ENCODE measurements around the gene NPAS4. TPM values are rescaled to one million over a fixed set of nuclear protein-coding genes. Genes with fewer than 3 reads are reported as not detected.
"Not testable (repeated sequence)": the region's sequence is repeated elsewhere in the genome, so short reads cannot be mapped to it uniquely, and the experiment has no call there.

NPAS4 gene
- total RNA-seq, 1 donor from 2014 or later: 1.1 TPM

DNA sequence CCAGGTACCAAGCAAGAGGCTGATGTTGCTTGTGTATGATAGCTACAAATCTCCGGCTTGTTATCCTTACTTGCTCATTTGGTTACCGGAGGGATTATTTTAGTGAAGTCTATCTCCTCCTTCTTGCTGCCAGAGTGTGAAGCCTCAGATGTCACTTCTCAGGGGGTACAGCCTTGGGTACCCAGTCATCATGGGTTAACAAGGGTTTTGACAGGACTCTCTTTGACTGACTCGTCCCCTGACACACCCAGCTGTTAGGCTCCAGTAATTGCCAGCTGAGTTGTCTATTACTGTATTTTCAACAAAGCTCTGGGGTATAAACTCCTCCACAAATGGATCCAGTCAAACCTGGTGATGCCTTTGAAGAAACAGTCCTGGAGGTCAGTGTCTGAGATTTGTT is 34.0 kb downstream of the NPAS4 start:
- Mint-ChIP-seq H3K9me3 (peaks cover 3% of the 10 kb centered on the region), H3K4me3 (no peak overlapping the region), H3K27ac (no peak overlapping the region), H3K27me3 (ENCODE audit: low read depth) (peaks cover 10% of the 10 kb centered on the region), H3K4me1 (peaks cover 13% of the 10 kb centered on the region), H3K36me3 (no peaks in the 10 kb centered on the region)
- DNase-seq (ENCODE audit: low spot score in 2 of 2, unreplicated experiment in 2 of 2): no peak
- TF ChIP-seq CTCF (IDR thresholded peaks at IDR 0.05; ENCODE audit: unreplicated experiment): no peak

- Mint-ChIP-seq H3K4me3 (no peak overlapping the region), H3K27me3 (ENCODE audit: low read depth) (peaks cover 2% of the 10 kb centered on the region), H3K36me3 (no peaks in the 10 kb centered on the region), H3K9me3 (peaks cover 4% of the 10 kb centered on the region), H3K27ac (no peak overlapping the region), H3K4me1 (peaks cover 13% of the 10 kb centered on the region)
- TF ChIP-seq CTCF (IDR thresholded peaks at IDR 0.05; ENCODE audit: unreplicated experiment): no peak
- no peak for DNase-seq (ENCODE audit: low spot score in 2 of 2, unreplicated experiment in 2 of 2)
These were observed 37.0 kb downstream of the NPAS4 start for GRCh38 chr11:66457826-66458225.

GRCh38 chr11:66459138-66459778 is 38.4 kb downstream of the NPAS4 start:
- H3K27ac Mint-ChIP-seq: no peak overlapping the region
- DNase-seq (ENCODE audit: low spot score in 2 of 2, unreplicated experiment in 2 of 2): no peak
- no peak for TF ChIP-seq CTCF (IDR thresholded peaks at IDR 0.05; ENCODE audit: unreplicated experiment)
- no peak overlapping the region for H3K4me3 Mint-ChIP-seq
- H3K4me1 Mint-ChIP-seq: peaks cover 7% of the 10 kb centered on the region
- peaks cover 13% of the 10 kb centered on the region for H3K9me3 Mint-ChIP-seq
- H3K27me3 Mint-ChIP-seq (ENCODE audit: low read depth): peaks cover 2% of the 10 kb centered on the region
- H3K36me3 Mint-ChIP-seq: no peaks in the 10 kb centered on the region

GRCh38 chr11:66462010-66462409 is 41.2 kb downstream of the NPAS4 start:
- no peaks in the 10 kb centered on the region for H3K4me1 Mint-ChIP-seq
- no peak for TF ChIP-seq CTCF (IDR thresholded peaks at IDR 0.05; ENCODE audit: unreplicated experiment)
- no peak for DNase-seq (ENCODE audit: low spot score in 2 of 2, unreplicated experiment in 2 of 2)
- H3K9me3 Mint-ChIP-seq: peaks cover 13% of the 10 kb centered on the region
- no peaks in the 10 kb centered on the region for H3K36me3 Mint-ChIP-seq
- no peak overlapping the region for H3K27ac Mint-ChIP-seq
- no peaks in the 10 kb centered on the region for H3K27me3 Mint-ChIP-seq (ENCODE audit: low read depth)
- H3K4me3 Mint-ChIP-seq: no peak overlapping the region

DNA sequence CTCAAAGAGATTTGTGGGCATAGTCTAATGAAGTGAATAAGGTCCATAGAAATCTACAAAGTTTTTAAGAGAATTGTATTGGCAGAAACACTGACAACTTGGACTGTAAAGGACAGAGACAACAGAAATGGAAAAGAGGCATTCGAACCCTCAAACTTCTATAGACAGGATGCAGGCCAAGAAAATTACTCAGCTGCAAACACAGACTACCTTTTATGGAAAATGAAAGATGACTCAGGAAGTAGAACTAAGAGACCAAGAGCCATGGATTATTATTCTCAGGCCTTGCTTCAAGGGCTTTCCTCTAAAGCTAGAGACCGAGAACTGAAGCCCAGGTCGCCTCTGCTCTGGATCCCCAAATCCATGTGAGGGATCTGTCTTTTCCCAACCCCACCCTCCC is 42.1 kb downstream of the NPAS4 start:
- no peak for TF ChIP-seq CTCF (IDR thresholded peaks at IDR 0.05; ENCODE audit: unreplicated experiment)
- no peaks in the 10 kb centered on the region for H3K27me3 Mint-ChIP-seq (ENCODE audit: low read depth)
- peaks cover 13% of the 10 kb centered on the region for H3K9me3 Mint-ChIP-seq

DNA sequence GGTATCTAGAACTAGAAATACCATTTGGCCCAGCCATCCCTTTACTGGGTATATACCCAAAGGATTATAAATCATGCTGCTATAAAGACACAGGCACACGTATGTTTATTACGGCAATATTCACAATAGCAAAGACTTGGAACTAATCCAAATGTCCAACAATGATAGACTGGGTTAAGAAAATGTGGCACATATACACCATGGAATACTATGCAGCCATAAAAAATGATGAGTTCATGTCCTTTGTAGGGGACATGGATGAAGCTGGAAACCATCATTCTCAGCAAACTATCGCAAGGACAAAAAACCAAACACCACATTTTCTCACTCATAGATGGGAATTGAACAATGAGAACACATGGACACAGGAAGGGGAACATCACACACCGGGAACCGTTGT is 43.3 kb downstream of the NPAS4 start:
- peaks cover 13% of the 10 kb centered on the region for H3K9me3 Mint-ChIP-seq
- DNase-seq (ENCODE audit: low spot score in 2 of 2, unreplicated experiment in 2 of 2); H3K4me1 Mint-ChIP-seq; H3K27ac Mint-ChIP-seq; H3K36me3 Mint-ChIP-seq; H3K4me3 Mint-ChIP-seq; H3K27me3 Mint-ChIP-seq (ENCODE audit: low read depth): not testable (repeated sequence)

More for the DNA sequence above, 42.1 kb downstream of the NPAS4 start:
- Mint-ChIP-seq H3K4me3 (no peak overlapping the region), H3K27ac (no peak overlapping the region), H3K4me1 (peaks cover 3% of the 10 kb centered on the region), H3K36me3 (no peaks in the 10 kb centered on the region)
- DNase-seq (ENCODE audit: low spot score in 2 of 2, unreplicated experiment in 2 of 2): no peak
